HG02938 (cell line): ENCODE measurements around the gene SUPT3H.

Experiments
- ATAC-seq: cut with Tn5 transposase; IDR thresholded peaks from one replicate; pipeline ENCODE4 v1.9.1; 2021; ENCODE audit warnings: mild to moderate bottlenecking, moderate library complexity; ENCODE audit not compliant: unreplicated experiment

Gene SUPT3H

DNA sequence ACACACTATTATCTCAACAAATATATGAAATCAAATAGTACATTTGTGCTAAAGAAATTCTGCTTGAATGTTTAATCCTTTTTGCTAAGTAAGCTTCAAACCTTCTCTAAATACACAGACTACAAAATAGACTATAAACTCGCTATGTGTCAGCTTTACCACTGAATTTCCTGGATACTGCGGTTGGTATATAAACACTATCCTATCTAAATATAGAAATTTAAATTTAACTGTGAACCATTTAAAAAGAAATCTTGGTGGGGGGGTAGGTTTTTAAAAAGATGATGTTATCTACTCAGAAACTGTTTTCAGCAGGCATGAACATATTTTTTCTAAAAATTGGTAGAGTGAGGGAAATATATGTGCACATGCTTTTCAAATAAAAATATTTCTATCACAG is 356.1 kb downstream of the SUPT3H start:
- ATAC-seq: no peak

DNA sequence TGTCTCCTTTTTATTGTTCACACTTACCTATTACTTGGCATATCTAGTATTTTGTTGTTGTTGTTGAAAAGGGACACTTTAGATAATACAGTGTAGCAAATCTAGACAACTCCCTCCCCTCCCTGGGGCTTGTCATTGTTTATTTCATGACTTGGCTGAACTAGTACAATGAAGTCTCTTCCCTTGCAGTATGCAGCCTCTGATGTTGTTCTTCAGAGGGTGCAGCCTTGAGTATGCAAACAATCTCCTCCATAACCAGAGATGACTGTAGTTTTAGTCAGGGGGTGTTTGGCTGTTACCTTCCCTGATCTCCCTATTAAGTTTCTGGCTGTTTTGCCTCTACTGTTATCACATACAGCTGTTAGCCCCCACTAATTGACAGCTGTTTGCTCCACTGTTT is 365.0 kb downstream of the SUPT3H start:
- no peak for ATAC-seq

DNA sequence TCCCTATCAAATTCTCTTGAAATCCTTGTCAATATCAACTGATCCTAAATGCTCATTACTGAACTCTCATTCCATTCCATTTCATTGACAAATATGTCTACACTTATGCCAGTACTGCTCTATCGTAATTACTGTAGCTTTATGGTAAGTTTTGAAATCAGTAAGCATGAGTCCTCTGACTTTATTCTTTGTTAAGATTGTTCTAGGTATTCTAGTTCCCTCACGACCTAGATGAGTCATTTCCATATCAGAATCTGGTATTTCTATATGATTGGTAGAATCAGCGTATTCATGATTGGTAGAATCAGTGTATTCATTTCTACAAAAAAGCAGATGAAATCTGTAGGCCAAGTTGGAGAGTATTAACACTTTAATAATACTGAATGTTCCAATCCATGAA is 368.2 kb downstream of the SUPT3H start:
- no peak for ATAC-seq

DNA sequence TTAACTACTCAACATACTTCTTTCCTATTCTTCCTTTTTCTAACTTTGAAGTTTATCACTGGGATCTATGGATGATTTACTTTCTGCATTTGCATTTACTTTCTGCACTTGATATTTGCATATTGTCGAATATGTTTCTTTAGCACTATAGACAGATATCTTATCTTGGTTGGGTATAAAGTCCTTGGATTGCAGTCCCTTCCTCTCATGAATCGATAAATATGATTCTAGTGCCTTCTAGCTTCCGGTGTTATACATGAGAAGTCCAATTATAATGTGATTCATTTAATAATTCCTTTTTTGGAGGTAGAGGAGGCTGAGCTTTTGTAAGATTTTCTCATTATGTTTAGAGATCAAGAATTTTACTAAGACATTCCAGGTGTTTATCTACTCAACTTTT is 370.8 kb downstream of the SUPT3H start:
- ATAC-seq: no peak

DNA sequence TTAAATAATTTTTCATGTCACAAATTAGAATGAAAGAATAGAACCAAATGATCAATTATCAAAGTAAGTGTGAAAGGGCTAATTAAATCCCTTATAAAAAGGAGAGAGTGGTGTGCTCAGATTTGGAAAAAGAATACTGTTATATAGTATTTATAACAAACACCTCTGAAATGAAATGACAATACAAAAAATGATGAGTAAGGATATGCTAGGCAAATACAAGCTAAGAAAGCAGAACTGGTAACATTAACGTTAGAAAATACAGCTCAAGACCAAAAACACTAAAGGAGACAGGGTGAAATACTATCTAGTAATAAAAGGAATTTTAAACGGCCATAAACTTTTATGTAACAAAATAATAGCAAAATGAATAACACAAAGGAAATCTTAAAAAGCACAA is 373.8 kb downstream of the SUPT3H start:
- no peak for ATAC-seq

DNA sequence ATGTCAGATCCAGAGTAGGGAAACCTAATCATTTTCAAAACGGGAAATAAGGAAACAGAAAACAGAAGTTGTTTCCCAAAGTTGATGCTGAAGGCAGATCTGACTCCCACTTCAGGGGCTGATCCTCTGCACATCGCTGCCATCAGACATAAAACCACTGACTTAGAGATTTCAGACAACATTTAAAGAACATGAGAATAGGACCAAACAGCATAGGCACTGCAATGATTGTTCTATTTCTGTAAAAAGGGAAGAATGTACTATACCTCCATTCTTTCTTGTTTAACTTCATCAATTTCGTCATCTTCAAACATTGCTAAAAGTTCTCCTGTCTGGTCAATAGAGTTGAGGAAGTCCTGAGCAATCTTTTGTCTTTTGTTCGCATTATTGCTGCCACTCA is 374.3 kb downstream of the SUPT3H start:
- ATAC-seq: no peak

DNA sequence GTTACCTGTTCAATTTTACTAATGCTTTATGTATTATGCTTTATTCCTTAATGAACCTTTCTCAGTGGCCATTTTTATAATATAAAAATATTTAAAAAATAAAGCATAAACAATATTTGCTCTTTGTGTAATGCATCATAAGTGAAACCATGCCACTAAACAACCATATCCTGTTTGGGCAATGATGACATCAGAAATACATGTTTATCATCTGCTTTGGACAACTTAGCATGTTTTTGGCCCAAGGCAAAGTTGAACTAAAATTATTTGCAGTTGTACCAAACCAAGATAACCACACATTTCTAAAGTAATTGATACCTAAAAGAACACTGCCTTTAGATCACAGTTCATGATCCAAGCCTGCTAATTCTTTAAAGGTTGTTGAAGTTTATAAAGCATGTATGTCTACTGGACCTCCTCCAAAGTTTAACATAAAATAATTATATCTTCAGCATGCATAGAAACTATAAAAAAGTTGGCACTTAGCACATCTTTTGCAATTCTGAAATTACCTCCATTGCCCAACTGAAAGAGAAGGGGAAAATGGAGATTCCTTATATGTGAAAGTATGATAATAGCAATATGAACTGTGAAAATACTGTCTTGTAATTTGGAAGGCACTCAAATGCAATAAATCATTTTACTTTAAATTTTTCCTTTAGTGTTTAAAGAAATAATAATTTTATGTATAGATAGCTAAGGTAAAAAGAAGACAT is 375.2 kb downstream of the SUPT3H start:
- ATAC-seq: no peak

DNA sequence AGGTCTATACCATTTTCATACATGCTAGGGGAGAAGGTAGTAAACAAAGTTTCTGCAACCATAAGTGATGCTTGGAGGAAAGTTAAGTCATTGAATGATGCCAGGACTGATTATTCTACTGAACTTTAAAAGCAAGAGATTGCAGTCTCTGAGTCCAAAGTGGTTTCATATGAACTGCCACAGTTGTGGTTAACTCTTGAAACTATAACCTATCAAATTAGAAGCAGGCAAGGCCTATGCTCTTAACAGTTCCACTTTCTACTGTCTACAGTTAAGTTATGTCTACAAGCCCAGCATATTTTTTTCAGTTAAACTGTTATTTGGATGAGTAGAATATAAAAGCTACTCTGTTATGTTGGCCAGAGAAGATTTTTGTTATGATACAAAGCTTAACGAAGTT is 376.1 kb downstream of the SUPT3H start:
- ATAC-seq: peak; percentile 100

DNA sequence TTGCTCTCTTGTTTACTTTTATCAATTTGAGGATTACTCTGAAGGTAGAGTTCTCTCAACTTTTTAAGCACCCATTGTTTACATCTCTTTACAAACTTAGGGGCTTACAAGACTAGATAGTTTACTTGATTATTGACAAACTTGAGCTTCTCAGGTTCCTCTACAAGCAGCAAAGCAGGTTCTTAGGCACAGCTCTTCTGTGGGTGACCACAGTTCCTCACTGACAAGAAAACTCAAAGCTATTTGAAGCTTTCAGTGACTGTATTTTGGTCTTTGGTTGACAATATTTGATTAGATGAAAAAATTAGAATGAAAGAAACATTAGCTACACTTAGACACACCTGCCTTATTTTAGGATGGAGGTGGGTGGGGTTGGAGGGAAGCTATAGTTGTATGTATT is 376.9 kb downstream of the SUPT3H start:
- no peak for ATAC-seq

DNA sequence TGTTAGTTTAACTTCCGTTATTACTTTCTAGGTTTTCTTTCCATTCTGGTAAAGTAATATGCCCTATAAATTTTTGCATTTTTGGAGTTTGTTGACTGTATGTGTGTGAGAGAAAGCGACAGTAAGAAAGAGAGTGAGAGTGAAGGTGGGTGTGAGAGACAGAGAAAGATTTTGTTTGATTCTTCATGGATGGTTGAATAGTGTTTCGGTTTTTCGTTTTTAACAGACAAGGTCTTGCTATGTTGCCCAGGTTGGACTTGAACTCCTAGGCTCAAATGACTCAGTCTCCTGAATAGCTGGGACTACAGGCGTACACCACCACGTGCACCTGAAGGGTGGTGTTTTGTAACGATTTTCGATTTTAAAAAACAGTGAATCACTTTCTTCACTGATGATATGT is 378.7 kb downstream of the SUPT3H start:
- ATAC-seq: no peak

DNA sequence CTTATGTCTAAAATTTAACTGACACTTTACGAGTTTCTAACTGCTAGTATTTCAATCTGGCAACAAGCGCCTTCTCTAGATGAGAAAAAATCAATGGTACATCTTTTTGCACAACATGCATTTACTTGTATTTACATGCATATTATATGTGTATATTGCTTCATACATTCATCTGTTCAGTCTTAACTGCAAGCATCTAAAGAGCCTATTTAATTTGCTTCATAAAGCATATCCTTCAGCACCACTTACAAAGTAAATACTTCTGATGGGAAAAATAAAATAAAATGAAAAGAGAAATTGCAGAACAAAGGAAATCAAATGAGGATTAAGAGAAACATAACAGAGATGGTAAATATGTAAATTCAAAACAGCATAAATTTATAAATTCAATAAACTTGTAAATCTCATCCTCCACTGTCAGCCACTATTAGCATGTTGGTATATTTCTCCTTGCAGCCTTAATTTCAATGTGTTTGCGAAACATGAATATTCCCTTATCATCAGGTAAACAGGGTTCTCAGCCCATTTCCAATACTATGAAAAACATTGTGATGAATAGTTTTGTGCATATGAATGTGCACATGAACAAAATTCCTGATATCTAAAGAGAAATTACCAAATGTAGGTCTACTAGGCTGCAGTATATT is 382.1 kb downstream of the SUPT3H start:
- no peak for ATAC-seq

DNA sequence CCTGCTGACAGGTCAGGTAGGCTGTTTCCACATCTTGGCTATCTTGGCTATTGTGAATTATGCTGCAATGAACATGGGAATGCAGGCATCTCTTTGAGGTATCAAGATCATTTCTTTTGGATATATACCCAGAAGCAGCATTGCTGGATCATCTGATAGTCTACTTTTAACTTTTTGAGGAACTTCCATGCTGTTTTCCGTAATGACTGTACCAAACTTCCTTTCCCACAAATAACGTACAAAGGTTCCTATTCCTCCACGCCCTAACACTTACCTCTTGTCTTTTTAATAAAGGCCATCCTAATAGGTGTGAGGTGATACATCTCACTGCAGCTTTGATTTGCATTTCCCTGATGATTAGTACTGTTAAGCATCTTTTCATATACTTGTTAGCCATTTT is 388.3 kb downstream of the SUPT3H start:
- ATAC-seq: no peak

DNA sequence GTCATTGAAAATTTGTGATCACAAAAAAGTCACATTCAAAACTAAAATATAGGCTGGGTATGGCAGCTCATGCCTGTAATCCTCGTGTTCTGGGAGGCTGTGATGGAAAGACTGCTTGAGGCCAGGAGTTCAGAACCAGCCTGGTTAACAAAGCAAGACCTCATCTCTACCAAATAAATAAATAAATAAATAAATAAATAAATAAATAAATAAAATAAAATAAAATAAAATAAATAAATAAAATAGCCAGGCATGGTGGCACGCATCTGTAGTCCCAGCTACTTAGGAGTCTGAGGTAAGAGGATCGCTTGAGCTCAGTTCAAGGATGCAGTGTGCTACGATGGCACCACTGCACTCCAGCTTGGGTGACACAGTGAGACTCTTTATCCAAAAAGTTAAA is 392.7 kb downstream of the SUPT3H start:
- ATAC-seq: no peak

DNA sequence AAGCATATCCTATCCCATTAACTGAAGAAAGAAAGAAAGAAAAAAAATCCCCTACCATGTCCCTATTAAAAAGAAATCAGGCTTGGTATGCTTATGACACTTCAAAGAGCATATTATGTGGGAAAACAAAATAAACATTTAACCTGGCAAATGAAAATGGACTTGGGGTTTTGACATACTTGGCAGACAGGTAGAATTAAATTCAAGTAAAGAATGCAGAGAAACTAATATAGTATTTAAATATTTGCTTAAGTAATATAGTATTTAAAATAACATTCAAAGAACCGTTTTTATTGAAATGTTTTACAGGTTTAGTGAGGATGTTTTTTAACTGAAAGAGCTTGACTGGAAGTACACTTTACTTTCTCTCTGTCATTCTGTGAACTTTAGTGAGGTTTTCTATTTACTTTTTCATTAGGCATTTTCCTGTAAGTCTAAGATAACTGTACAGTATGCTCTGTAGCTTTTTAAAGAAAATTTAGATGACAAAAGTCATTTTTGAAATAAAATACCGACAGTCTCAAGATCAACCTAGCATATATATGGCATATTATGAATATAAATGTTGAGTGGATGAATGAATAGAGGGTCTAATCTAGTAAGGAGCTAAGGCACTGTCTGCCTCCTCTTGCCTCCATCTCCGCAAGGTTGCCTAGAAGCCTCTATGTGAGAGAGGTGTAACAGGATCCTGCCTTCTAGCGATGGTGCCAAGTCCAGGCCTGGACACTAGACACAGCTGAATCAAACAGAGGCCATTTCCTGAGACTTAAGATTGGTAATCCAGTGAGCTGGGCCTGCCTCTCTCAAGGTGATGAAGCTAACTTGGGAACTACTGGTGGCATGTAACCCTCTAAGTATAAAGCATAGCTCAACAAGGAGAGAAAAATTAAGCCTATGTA is 394.0 kb downstream of the SUPT3H start:
- ATAC-seq: no peak

DNA sequence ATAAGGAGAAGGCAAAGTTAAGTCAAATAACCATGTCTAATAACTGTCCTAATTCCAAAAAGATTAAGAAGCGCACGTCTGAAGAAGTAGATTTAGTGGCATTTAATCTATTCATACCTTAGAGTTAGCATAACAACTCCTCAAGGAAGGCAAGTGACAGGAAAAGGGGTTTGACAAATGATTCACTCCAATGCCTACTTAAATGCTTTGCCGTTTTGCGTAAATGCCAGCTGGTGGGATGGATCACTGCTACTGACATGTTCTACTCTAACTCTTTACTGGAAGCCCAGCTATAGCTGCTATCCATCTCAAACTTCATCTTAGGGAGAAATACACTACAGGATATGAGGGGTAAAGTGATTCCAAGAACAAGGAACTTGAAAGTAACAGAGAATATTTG is 396.9 kb downstream of the SUPT3H start:
- ATAC-seq: no peak

DNA sequence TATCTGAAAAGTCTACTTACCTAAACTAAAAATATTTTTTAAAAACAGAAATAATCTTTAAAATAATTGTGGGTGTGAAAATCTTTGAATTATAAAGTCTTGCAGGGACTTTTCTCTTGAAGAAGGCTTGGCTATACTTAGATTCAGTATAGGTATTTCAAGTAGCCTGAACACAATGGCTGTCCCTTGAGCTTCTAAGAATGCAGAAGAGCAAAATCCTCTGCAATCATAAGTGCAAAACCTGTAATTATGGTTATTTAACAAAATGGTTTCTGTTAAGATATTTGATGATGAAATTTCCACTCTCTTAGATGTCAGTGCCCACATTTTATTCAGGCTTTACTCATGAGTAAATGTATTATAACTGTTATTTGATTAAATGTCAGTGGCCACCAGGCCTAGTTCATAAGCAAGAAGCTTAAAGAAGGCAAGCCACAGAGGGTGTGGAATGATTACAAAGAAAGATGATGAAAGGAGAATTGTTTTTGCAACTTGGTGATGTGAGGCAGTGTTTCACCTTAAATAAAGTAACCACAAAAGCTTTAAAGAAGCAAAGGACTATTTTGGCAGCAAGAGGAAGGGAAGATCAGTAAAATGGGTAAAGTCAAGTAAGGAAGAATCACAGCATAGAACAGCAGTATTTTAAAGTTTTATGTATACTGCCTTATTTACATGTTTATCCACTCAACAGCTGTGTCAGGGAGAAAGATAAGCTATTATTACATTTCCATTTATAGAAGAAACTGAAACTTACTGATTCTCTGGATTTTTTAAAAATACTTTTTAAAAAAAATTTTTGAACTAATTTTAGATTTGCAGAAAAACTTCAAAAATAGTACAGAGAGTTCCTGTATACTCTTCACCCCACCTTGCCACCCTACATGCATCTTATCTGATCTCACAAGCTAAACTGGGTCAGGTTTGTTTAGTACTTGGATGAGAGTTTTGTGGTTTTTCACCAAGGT is 400.8 kb downstream of the SUPT3H start:
- no peak for ATAC-seq

DNA sequence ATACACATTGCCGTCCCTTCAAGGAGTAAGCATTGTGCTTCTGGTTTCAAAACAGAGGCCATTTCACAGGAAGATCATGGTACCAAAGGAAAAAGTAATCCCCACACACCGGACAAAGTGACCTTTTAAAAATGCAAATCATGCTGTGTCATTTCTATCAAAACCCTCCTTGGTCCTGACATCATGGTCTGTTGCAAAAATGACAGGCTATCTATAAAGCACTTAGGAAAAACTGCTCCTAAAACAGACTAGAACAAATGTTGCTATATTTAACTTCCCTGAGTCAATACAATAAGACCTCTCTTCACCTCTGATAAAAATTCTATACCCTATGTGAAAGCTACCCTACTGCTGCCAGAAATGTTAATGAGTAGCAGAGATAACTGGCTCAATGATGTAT is 403.2 kb downstream of the SUPT3H start:
- ATAC-seq: no peak

DNA sequence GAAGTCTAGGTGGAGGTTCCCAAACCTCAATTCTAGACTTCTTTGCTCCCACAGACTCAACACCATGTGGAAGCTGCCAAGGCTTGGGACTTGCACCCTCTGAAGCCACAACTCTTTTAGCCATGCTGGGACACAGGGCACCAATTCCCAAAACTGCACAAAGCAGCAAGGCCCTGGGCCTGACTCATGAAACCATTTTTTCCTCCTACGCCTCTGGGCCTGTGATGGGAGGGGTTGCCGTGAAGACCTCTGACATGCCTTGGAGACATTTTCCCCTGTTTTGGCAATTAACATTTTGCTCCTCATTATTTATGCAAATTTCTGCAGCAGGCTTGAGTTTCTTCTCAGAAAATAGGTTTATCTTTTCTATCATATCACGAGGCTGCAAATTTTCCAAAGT is 405.0 kb downstream of the SUPT3H start:
- ATAC-seq: no peak

DNA sequence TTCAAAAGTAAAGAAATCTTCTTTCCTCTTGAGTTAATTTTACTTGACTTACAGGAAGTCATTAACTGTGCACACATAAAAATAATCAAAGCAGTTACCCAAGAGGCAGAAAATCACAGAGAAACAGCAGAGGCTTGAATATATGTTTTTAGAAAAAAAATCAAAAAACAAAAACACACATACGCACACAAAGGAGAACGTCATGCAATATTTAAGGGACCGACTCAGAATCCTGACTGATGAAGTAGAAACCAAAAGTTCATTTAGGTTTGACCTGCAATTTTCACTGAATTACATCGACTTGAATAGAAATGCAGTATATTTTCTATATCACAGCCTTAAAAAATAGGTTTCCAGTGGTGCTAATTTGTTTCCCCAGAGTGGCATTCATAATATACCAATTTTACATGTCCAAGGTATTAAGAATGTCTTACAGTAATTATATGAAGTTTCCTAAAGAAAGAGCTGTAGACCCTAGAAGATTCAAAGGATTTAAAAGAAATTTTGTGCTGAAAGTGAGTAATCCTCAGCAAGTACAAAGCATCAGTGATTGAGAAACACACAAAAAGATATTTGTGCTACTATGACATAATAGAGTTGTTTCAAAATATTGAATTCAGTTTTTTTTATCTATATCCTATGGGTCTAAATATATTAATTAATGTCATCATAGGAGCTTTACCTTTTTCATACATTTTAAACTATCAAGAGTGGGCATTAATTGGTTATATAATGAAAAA is 408.1 kb downstream of the SUPT3H start:
- no peak for ATAC-seq

DNA sequence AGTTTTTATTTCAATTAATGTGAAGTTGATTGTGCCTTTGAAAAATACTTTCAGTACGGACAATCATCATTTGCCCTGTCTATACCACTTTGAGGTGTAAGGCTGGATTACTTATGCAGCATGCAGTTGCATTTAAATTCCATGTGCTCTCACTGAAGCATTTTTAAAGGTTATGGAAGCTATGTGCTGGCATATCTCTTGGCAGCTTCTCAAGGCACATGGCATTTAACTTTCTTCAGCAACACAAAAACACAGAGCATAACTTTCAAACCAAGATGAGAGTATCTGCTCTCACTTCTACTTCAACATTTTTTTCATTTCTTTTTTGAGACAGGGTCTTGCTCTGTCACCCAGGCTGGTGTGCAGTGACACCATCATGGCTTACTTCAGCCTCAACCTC is 410.3 kb downstream of the SUPT3H start:
- no peak for ATAC-seq
